Measurements from ENCODE around the gene STAG3.
"Not testable (repeated sequence)": the region's sequence is repeated elsewhere in the genome, so short reads cannot be mapped to it uniquely, and the experiment has no call there.

STAG3 gene

DNA sequence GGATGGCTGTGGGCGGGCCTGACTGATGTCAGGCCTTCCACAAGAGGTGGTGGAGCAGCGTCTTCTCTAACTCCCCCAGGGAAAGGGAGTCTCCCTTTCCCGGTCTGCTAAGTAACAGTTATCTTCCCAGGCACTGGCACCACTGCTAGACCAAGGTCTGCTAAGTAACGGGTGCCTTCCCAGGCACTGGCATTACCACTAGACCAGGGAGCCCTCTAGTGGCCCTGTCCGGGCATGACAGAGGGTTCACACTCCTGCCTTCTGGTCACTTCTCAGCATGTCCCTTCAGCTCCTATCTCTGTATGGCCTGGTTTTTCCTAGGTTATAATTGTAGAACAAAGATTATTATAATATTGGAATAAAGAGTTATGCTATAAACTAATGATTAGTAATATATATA, 40.2 kb downstream of the STAG3 start:
- not testable (repeated sequence) for H3K4me3 ChIP-seq (replicated peaks; ENCODE audit: low read depth, low read length)
- TF ChIP-seq, protein P1, sequence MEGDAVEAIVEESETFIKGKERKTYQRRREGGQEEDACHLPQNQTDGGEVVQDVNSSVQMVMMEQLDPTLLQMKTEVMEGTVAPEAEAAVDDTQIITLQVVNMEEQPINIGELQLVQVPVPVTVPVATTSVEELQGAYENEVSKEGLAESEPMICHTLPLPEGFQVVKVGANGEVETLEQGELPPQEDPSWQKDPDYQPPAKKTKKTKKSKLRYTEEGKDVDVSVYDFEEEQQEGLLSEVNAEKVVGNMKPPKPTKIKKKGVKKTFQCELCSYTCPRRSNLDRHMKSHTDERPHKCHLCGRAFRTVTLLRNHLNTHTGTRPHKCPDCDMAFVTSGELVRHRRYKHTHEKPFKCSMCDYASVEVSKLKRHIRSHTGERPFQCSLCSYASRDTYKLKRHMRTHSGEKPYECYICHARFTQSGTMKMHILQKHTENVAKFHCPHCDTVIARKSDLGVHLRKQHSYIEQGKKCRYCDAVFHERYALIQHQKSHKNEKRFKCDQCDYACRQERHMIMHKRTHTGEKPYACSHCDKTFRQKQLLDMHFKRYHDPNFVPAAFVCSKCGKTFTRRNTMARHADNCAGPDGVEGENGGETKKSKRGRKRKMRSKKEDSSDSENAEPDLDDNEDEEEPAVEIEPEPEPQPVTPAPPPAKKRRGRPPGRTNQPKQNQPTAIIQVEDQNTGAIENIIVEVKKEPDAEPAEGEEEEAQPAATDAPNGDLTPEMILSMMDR (IDR thresholded peaks at IDR 0.05; ENCODE audit: low read length, missing control alignments) = peak; percentile 46
- DNase-seq (ENCODE audit: low read depth) = peak; percentile 50

DNA sequence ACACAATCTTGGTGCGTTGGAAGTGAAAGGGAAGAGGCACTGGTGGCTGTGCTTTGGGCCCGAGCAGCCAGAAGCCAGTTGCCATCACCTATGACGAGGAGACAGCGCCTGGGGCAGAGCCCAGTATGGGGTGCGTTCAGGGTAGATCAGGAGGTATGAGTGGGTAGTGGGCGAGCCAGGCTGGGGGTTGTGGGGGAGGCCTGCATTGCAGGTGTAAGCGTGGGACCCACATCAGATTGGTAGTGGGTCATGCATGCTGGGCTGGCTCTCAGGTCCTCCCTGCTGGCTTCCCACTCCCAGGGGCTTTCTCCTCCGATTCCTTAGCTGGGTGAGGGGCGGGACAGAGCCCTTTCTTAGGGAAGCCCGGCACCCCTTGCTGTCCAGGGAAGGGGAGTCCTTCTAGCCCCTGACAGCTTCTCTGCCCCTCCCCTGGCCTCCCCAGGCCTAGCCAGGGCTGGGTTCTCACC, 41.6 kb downstream of the STAG3 start:
- H3K4me3 ChIP-seq (replicated peaks; ENCODE audit: low read depth, low read length) = no peak overlapping the region

DNA sequence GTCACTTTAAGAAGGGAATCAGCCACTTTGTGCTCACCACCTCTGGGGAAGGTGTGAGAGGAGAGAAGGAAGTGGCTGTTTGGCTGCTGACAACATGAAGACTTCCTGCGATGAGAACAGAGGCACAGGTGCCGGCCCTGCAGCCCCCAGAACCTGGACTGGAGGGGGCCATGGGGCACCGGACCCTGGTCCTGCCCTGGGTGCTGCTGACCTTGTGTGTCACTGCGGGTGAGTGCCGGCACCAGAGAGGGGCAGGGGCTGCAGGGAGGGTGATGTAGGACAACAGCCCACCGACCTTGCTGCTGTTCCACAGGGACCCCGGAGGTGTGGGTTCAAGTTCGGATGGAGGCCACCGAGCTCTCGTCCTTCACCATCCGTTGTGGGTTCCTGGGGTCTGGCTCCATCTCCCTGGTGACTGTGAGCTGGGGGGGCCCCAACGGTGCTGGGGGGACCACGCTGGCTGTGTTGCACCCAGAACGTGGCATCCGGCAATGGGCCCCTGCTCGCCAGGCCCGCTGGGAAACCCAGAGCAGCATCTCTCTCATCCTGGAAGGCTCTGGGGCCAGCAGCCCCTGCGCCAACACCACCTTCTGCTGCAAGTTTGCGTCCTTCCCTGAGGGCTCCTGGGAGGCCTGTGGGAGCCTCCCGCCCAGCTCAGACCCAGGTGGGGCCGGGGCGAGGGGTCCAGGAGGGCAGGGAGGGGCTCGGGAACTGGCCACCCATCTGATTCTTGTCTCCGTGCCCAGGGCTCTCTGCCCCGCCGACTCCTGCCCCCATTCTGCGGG, 42.3 kb downstream of the STAG3 start, which contains the start of gene PVRIG:
Gene PVRIG (plus strand): TSS at position 149 of the 785 bp plus-strand sequence. CDS start 22 bp downstream, at position 171.
- not testable (repeated sequence) for DNase-seq (ENCODE audit: low read depth); H3K4me3 ChIP-seq (replicated peaks; ENCODE audit: low read depth, low read length)

More for the DNA sequence above, 41.6 kb downstream of the STAG3 start:
- TF ChIP-seq, protein P1 (IDR thresholded peaks at IDR 0.05; ENCODE audit: low read length, missing control alignments) = no peak
- DNase-seq (ENCODE audit: low read depth) = no peak

DNA sequence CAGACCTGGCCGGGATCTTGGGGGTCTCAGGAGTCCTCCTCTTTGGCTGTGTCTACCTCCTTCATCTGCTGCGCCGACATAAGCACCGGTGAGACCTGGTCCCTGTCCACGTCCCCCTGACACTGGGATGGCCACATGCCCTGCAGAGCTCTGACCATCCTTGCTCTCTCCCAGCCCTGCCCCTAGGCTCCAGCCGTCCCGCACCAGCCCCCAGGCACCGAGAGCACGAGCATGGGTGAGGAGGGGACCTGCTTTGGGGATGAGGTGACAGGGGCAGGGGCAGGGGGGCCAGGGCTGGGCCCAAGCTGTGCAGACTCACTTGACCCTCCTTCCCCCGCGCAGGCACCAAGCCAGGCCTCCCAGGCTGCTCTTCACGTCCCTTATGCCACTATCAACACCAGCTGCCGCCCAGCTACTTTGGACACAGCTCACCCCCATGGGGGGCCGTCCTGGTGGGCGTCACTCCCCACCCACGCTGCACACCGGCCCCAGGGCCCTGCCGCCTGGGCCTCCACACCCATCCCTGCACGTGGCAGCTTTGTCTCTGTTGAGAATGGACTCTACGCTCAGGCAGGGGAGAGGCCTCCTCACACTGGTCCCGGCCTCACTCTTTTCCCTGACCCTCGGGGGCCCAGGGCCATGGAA, 43.0 kb downstream of the STAG3 start:
- H3K4me3 ChIP-seq (replicated peaks; ENCODE audit: low read depth, low read length) = no peak overlapping the region
- TF ChIP-seq, protein P1 (IDR thresholded peaks at IDR 0.05; ENCODE audit: low read length, missing control alignments) = no peak

GRCh38 chr7:100221231-100221718, 43.6 kb downstream of the STAG3 start:
- DNase-seq (ENCODE audit: low read depth) = no peak
- no peak overlapping the region for H3K4me3 ChIP-seq (replicated peaks; ENCODE audit: low read depth, low read length)
- TF ChIP-seq, protein P1 (IDR thresholded peaks at IDR 0.05; ENCODE audit: low read length, missing control alignments) = no peak

More for the DNA sequence above, 43.0 kb downstream of the STAG3 start:
- no peak for DNase-seq (ENCODE audit: low read depth)

DNA sequence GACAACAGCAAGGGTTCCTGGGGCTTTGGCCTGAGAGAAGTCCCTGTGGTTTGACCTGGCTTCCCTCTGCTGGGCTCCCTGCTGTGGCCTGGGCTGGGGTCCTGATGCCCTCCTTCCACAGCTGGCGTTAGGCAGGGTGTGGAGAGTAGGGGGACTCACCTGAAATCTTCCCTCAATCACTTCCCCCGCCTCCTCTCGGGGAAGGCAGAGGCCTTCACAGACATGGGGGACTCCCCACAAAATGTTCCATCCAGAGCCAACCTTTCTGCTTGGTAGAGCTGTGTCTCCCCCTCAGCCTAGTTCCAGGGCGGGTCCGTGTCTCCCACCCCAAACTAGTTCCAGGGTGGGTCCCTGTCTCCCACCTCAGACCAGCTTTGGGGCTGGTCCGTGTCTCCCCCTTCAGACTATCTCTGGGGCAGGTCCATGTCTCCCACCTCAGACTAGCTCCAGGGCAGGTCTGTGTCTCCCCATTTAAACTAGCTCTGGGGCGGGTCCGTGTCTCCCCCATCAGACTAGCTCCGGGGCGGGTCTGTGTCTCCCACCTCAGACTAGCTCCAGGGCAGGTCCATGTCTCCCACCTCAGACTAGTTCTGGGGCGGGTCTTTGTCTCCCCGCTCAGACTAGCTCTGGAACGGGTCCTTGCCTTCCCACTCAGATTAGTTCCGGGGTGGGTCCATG, 44.2 kb downstream of the STAG3 start:
- no peak for DNase-seq (ENCODE audit: low read depth)
- TF ChIP-seq, protein P1 (IDR thresholded peaks at IDR 0.05; ENCODE audit: low read length, missing control alignments) = no peak
- no peak overlapping the region for H3K4me3 ChIP-seq (replicated peaks; ENCODE audit: low read depth, low read length)
